T follicular helper cell (primary cell): ENCODE data around the gene TECPR1.

ENCODE experiments used
- DNase-seq: peaks from one replicate; pipeline ENCODE4 v3.0.0-alpha.2; 2020; ENCODE audit warnings: low read depth

Gene TECPR1

DNA sequence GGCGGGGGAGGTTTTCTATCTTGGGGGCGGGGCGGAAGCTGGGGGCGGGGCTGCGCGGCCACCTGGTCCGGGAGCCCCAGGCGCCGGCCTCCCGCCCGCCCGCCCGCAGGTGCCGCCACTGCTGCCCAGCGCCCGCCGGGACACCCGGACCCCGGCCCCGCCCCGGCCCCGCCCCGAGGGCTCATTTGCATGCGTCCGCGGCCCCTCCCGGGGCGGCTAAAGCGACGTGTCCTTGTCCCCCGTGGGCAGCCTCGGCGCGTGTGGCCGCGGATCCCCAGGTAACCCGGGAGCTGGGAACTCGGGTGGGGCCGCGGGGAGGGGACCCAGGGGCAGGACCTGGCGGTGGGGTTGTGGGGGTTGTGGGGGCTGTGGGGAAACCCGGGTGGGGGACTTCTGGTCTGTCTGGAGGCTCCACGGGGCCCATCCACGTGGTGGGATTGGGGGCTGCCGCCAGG is 40.8 kb downstream of the TECPR1 start, which contains the start of gene BHLHA15:
BHLHA15 (plus strand) TSS at position 219 of the 455 bp plus-strand sequence. CDS start 871 bp downstream, outside the sequence.
- no peak for DNase-seq

DNA sequence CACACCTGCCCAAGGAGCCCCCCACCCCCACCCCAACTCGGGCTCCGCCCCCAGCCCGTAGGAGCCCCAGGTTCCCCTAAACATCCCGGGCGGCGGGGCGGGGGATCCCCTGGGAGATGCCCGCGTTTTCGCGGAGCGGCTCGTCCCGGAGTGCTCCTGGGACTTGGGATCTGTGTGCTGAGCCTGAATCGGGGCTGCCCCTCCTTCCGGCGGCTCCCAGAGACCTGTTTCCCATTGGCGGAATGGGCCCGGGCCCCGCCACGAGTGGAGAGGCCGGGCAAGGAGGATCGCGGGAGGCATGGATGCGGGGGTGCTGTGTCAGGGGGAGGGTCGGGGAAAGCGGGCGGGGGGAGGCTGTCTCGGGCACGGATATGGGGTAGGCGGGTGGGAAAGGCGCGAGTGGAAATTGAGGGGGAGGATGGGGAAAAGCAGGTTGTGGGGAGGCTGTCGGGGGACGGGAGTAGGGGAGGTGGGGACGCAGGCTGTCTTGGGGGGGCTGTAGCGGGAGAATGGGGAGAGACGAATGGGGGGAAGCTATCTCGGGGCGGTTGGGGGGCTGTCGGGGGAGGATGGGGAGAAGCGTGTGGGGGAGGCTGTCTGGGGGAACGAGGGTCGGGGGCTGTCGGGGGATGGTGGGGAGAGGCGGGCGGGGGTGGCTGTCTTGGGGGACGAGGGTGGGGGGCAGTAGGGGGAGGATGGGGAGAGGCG is 41.4 kb downstream of the TECPR1 start:
- DNase-seq: no peak

DNA sequence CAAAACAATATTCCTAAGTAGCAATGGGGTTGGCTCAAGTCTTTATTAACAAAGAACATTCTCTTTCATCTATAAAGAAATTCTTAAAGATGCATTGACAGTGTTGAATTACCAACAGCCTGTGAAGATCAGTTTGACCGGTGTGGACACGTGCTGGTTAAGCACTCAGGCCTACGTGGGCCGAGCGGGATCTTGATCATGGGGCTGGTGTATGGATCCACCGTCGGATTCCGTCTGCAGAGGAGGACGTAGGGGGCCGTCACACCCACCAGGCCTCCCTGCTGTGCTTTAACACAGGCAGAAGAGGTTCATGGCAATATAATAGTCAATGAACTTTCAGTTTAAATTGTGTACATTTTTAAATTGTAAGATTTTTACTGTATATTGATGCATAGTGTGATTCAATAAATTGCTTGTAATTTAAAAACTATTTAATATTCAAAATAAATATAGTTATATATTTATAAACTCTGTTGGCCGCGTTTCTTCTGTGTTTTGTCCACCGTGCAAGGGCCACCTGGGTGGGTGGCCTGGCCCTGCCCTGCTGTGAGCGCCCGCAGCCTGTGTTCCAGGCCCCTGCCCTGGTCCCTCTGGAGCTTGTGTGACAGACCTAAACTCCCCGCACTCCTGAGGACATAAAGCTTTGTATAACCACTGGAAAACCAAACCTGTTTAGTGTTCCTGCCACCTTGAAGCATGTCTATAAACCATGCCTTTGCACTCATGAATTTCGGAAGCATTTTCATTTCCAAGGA is 42.7 kb downstream of the TECPR1 start:
- DNase-seq: no peak

DNA sequence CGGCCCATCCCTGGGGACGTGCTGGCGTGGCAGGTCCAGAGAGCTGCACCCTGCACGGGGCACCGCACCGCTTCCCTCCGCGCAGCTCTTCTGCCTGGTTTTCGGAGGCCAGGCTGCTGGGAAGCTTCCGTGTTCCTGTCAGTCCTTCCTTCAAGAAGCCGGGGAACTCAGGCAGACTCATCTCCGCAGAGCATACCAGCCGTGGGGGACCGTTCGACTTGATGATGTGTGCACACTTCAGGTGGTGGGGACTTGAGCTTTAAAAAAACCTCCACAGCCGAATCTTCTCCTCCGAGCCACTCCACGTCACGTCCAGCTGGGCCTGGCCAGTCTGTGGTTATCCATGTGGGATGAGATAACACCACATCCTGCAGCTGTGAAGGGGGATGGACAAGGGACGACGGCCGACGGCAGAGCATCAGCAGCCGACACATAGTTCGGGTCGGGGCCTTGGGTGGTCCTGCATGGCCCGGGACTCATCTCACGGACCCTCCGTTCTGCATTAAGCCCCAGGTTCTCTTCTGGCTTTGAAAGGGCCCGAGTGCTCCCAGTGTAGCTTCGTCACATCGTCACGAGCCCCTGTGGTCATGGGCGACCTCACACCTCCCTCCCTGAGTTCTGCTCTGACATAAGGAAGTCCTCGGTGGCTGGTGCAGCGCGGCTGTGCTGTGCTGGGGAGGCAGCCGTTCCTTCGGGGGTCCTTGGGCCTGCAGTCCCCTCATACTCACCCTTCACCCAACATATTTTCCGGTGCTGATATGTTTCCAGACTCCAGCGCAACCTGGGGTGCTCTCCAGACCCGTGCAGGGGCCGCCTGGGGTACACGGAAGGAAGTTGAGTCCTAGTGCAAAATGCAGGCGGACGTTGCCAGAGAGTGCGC is 45.3 kb downstream of the TECPR1 start:
- no peak for DNase-seq

DNA sequence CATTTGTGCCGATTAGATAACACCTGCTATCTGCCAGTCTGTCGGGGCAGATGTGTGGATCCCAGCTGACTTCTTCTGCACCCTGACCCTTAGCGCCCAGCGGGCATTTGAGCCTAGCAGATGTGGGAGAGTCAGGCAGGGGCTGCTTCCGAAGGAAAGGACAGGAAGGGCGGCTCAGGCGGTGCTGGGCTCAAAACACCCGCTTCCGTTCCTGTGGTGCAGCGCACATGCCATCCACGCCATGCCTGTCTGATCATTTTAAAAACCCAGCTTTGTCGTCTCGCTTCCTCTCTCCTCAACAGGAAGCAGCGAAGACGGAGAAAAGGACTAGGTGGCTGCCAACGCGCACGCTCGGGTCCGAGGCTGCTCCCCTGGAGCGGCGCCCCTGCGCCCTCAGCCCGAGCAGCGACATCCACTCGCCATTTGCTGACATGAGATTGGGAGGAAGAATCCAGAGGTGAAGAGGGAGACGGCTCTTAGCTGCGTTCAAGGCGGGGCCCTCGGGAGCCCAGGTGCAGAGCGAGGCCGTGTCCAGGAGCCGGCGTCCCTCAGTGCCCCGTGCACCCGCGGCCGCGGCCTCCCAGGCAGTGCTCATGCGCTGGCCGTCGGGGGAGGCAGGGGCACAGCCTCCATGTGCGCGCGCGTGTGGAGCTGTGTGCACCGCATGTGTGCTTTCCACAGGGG is 46.7 kb downstream of the TECPR1 start:
- no peak for DNase-seq

DNA sequence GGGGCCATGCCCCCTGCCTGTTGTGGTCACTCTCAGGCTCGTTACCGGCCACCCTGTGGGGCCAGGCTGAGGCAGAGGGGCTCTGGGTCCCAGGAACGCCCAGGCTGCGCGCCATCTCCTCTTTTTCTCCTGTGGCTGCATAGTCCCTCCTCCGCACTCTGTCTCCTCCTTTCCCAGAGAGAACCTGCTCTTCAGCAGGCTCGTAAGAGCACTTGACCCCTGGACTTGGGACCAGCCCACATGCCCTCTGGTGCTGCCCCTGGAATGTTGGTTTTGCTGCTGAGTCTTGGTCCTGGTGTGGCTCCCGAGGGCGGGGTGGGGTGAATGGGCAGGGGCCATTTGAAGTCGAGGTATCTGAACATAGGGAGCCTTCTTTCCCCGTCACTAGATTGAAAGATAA is 47.4 kb downstream of the TECPR1 start:
- no peak for DNase-seq

DNA sequence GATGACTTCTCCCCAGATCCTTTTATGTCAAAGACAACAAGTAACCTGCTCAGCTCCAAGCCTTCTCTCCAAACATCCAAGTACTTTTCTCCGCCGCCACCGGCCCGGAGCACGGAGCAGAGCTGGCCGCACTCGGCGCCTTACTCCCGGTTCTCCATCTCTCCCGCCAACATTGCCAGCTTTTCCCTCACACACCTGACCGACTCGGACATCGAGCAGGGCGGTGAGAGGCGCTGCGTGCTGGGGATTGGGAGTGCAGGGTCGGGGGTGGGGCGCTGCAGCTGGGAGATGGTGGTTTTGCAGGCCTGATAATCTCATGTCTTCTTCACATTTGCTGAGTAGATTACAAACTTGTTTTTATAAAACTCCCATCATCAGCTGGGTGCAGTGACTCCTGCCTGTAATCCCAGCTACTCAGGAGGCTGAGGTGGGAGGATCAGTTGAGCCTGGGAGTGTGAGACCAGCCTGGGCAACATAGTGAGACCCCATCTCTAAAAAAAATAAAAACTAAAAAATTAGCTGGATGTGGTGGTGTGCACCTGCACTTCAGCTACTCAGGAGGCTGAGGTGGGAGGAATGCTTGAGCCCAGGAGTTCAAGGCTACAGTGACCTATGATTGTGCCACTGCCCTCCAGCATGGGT is 47.9 kb downstream of the TECPR1 start:
- no peak for DNase-seq

DNA sequence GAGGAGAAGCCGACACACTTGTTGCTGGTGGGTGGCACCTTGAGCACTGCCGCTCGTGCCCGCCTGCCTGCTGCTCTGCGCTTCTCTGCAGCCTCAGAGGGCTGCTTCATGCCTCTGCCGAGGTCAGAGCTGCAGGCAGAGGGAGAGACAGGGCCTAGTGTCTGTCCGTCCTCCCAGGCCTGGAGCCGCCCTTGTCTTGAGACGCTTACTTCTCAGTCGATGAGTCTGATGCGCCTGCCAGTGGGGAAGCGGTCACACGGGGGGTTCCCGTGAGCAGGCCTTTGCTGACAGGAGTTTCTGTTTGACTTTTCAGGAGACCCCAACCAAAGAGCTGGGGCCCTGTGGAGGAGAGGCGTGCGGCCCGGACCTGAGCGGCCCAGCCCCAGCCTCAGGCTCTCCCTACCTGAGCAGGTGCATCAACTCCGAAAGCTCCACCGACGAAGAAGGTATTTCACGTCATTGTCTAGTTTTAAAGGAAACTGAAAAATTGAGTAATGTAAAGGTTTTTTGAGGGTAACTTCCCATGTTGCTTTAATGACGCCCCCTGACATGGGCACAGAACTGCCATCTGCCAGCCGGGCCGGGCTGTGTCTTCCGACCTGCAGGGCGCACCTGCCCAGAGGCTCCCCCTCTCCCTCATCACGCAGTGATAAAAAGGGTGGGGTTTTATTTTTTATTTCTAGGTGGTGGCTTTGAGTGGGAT is 48.6 kb downstream of the TECPR1 start:
- no peak for DNase-seq

DNA sequence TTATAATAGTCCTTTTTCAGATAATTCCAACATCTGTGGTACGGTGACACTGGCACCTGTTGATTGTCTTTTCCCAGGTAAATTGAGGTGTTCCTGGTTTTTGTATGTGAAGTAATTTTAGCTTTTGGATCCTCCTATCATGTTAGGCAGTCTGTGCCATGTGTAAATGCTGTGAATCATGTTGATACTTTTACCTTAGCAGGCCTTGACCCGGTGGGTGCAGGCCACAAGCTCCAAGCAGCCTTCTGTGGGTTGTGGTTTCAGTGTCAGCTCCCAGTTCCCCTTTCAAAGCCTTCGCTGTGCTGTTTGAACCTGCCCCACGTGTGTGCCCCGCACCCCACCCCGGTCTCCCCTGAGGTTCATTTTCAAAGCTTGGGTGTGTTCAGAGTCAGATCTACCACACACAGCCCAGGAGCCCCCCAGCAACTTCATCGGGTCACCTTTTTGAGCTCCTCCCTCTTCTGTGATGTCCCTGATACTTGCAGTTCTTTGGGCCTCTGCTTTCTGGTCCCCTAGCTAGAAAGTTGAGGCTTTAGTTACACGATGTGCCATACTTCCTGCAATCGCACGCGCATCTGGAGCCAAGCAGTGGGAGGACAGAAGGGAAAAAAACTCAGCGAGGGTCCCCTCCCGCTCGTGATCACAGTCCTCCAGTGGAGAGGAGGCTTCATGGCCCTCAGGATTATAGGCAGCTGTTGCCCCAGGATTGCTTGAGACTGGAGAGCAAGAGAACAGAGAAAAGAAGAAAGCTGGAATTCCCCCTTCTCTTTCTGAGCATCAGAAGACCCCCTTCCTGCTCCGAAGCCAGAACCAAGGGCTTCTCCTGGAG is 49.5 kb downstream of the TECPR1 start:
- peak; percentile 30 for DNase-seq

DNA sequence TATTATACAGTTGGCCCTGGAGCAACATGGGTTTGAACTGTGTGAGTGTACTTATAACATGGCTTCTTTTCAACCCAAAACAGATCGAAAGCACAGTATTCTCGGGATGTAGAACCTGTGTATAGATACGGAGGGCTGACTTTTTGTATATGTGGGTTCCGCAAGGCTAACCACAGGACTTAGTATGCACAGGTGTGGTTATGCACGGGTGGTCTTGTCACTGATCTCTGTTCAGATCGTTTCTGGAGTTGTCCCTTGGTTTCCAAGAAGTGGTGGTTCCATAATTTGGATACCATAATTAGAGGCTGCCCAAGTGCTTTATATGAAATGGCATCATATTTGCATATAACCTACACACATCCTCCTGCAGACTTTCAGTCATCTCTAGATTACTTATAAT is 51.7 kb downstream of the TECPR1 start:
- DNase-seq: no peak

DNA sequence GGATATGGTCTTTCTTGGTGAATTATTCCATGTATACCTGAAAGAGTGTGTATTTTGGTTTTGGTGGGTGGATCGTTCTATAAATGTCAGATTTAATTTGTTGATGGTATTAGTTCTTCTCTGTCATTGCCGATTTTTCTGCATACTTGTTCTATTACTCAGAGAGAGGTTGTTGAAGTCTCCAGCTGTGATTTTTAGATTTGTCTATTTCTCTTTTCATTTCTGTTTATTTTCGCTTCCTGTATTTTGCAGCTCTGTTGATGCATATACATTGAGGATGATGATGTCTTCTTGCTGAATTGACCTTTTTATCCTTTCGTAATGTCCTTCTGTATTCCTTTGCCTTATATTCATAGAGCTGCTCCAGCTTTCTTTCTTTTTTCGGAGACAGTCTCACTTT is 52.9 kb downstream of the TECPR1 start:
- DNase-seq: no peak

DNA sequence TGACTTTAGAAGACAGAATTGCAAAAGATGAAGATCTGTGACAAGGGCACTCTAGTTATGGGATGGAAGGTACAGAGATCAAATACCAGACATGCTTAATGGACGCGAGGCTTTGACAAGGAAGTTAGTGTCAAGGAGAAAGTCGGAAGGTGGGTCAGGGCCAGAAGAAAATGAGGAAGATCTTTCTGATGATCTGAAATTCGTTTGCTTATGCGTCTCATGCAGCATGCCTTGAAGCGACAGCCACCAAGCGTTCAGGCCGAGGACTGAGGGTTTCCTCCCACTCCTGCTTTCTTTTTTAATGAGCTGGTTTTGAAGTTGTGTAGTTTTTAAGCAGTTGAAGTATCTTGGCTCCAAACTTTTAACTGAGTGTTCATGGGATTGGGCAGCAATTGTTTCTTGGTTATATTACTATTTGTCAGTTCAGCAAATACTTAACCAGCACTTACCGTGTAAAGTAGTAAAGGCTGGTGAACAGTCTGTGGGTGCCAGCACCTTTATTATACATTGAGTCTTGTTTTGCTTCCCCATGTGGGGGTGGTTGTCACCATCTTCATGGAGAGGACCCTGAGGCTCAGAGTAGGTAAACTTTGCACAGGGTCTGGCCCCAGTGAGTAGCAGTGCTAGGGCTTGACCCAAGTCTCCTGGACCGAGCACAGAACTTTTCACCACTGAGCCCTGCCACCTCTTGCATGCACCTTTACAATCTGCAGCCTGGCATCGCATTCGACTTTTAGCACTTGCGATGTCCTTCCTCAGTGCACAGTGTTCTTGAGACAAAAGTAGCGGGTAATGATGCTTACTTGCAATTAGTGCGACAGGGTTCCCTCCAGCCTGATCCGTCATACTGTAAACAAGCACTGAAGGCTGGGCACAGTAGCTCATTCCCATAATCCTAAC is 55.1 kb downstream of the TECPR1 start:
- DNase-seq: no peak

DNA sequence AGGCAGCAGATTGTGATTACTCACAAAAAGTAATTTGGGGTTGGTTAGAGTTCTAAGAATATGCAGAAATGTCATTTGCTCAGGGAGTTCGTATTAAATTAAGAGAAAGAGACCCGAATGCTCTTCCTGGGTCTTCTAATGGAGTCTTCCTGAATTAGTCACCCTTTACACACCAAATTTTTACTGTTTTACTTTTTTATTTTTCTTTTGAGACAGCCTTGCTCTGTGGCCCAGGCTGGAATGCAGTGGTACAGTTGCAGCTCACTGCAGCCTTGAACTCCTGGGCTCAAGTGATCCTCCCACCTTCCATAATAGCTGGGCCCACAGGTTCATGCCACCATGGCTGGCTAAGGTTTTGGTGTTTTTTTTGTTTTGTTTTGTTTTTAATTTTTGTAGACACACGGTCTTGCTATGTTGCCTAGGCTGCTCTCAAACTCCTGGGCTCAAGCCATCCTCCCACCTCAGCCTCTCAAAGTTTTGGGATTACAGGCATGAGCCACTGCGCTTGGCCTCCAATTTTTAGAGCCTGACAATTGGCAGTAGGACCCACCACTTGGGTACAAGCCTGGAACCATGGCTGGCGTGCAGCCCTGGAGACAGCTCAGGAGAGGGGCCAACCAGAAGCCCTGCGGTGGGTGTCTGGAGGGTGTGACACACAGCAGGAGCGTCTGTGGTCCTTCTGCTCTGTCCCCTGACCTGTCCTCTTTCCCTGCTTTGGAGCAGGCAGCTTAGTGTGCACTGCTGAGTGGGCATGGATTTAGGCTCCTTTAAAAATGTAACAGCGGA is 57.2 kb downstream of the TECPR1 start:
- DNase-seq: no peak

DNA sequence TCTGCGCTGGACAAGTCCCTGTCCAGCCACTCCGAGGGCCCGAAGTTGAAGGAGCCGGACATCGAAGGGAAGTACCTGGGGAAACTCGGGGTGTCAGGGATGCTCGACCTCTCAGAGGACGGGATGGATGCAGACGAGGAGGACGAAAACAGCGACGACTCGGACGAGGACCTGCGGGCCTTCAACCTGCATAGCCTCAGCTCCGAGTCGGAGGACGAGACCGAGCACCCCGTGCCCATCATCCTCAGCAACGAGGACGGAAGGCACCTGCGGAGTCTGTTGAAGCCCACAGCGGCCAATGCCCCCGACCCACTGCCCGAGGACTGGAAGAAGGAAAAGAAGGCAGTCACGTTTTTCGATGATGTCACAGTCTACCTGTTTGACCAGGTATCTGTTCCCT is 57.8 kb downstream of the TECPR1 start:
- DNase-seq: no peak

DNA sequence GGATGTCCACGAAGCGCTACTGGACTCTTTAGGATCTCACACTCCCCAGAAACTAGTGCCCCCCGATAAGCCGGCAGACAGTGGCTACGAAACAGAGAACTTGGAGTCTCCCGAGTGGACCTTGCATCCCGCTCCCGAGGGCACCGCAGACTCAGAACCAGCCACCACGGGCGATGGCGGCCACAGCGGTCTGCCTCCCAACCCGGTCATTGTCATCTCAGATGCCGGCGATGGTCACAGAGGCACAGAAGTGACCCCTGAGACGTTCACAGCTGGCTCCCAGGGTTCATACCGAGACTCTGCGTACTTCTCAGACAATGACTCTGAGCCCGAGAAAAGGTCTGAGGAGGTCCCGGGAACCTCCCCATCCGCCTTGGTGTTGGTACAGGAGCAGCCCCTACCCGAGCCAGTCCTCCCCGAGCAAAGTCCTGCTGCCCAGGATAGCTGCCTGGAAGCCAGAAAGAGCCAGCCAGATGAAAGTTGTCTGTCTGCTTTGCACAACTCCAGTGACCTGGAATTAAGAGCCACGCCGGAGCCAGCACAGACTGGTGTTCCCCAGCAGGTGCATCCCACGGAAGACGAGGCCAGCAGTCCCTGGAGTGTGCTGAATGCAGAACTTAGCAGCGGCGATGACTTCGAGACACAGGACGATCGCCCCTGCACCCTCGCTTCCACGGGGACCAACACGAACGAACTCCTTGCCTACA is 58.4 kb downstream of the TECPR1 start:
- DNase-seq: no peak

DNA sequence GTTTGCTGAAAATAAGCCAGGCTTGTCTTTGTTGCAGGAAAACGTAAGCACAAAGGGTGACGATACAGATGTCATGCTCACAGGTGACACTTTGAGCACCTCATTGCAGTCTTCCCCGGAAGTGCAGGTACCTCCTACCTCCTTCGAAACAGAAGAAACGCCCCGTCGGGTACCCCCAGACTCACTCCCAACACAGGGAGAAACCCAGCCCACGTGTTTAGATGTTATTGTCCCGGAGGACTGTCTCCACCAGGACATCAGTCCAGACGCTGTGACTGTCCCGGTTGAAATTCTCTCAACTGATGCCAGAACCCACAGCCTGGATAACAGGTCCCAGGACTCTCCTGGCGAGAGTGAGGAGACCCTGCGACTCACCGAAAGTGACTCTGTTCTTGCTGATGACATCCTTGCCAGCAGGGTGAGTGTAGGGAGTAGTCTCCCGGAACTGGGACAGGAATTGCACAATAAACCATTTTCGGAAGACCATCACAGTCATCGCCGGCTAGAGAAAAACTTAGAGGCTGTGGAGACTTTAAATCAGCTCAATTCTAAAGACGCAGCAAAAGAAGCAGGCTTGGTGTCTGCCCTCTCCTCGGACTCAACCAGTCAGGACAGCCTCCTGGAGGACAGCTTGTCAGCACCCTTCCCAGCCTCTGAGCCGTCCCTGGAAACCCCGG is 59.1 kb downstream of the TECPR1 start:
- no peak for DNase-seq
